Pancreas (tissue), 10 donors: ENCODE measurements around the gene CDH12. TPM values are rescaled to one million over a fixed set of nuclear protein-coding genes. Genes with fewer than 3 reads are reported as not detected.

Experiments used
- ATAC-seq, 4 donors: fragments of 200-7000 bp; cut with Tn5 transposase; one replicate each; pipeline versions ENCODE4 v1.8.0 to v1.9.1; 2020; ENCODE audit warnings: mild to moderate bottlenecking in 4 of 4, moderate library complexity in 4 of 4
- DNase-seq, 6 donors: peaks; one replicate each; pipeline ENCODE4 v3.0.0-alpha.2; 2020
- FAIRE-seq: peaks from 2 replicates; lab custom pipeline; 2012; peaks lifted over from hg19 to GRCh38; lab: Jason Lieb, UNC
- H3K27ac ChIP-seq, 4 donors: fragments of 200-600 bp; sonication (generic); 1 replicate in 3 of 4; 2 replicates in 1 of 4; pipeline versions ENCODE4 v1.5.0 to v1.8.0; 2020
- H3K27me3 ChIP-seq, 4 donors: fragments of 200-600 bp; one replicate each; pipeline ENCODE4 v1.8.0; 2021
- H3K36me3 ChIP-seq, 3 donors: fragments of 200-600 bp; sonication (generic) in 1 of 3; one replicate each; pipeline versions ENCODE4 v1.5.0 to v1.8.0; 2020 to 2021
- H3K4me1 ChIP-seq, 3 donors: fragments of 200-600 bp; one replicate each; pipeline ENCODE4 v1.8.0; 2021
- H3K4me3 ChIP-seq, 4 donors: fragments of 200-600 bp; sonication (generic) in 2 of 4; one replicate each; pipeline versions ENCODE4 v1.5.0 to v1.8.0; 2020 to 2021
- H3K9me3 ChIP-seq, 4 donors: fragments of 200-600 bp; one replicate each; pipeline ENCODE4 v1.8.0; 2021
- CTCF ChIP-seq, 4 donors: fragments of 200-600 bp; sonication (generic) in 3 of 4; IDR thresholded peaks; one replicate each; pipeline versions ENCODE4 v1.5.0 to v1.8.0; 2021; ENCODE audit warnings: antibody characterized with exemption in 4 of 4
- WGBS, 2 donors: extraction: QIAGEN DNeasy Blood & Tissue Kit; methylation state at CpG; one replicate each; pipeline ENCODE4 v1.1.7; 2013; 5-methylcytosine and 5-hydroxymethylcytosine counted together
- intact Hi-C, 3 donors: fragments of 100-400 bp; cut with DNase I; formaldehyde crosslinking; loops; one replicate each; pipeline versions ENCODE4 v1.11.1 to v1.14.2; 2022
- polyA plus RNA-seq, 2 donors: library from polyadenylated mRNA; stranded (reverse); fragments of 200-250 nt; gene quantifications; one replicate each; pipeline ENCODE4 v1.2.3, GENCODE V29; 2013
- total RNA-seq, 6 donors: library from RNA; stranded (reverse); fragmentation: NEBNext Ultra II Directional in 4 of 6; extraction: Animal tissue kit (Norgen Biotek cat#: 25700) in 4 of 6; gene quantifications; one replicate each; pipeline versions ENCODE4 v1.2.1 to v1.2.4, GENCODE V29; 2021 to 2023
- donor health status: healthy with polysubstance abuse.
- donor health status: DM: no; HTN: no; CAD: no; lungs with moderate emphysema.
- donor health status: DM: no; HTN: no; CAD: no.
- donor health status: control.
- donor health status: control.
- donor health status: Bipolar disorder and iron deficiency.
- donor health status: DM: yes; HTN: yes; CAD: no.
- donor health status: DM: no; HTN: no; CAD: no.
- donor health status: DM: no; HTN: no; CAD: no.
- donor health status: DM: yes; HTN: yes; CAD: no.

The CDH12 gene
- total RNA-seq: under 1 TPM in 3 of 6 donors, not detected in 3; 0.12 to 0.21 (median 0.13) TPM
- under 1 TPM in 1 of 2 donors, not detected in 1; 0.31 TPM for polyA plus RNA-seq

- no peak for TF ChIP-seq CTCF (IDR thresholded peaks at IDR 0.05)
- peaks cover 0 to 41% (median 3%) of the 10 kb centered on the region in 4 donors for H3K27me3 ChIP-seq
- H3K4me3 ChIP-seq: peak within 1 kb of the TSS in 2 of 4 donors; percentile 4 to 31
- ATAC-seq (peak in 3 of 4 donors; percentile 35 to 69 (median 57)), DNase-seq (peak in 2 of 6 donors; percentile 17 to 53), FAIRE-seq (no peak)
- no peaks in the 10 kb centered on the region for H3K36me3 ChIP-seq
- H3K27ac ChIP-seq: no peak within 1 kb of the TSS
- intact Hi-C loops: no loop called here
- H3K4me1 ChIP-seq: no peaks in the 10 kb centered on the region
- 1% methylated on average over 31 of the region's 31 CpGs for WGBS, 2 donors
- H3K9me3 ChIP-seq: no peaks in the 10 kb centered on the region
Observed at GRCh38 chr5:22852807-22853660, at the start of gene CDH12. Gene CDH12, minus strand, starts transcription at chr5:22853344.

GRCh38 chr5:22901885-22902284 lies 48.7 kb upstream of the CDH12 start:
- Histone ChIP-seq H3K4me1 (no peaks in the 10 kb centered on the region), H3K36me3 (no peaks in the 10 kb centered on the region), H3K27ac (no peak overlapping the region), H3K4me3 (no peak overlapping the region), H3K27me3 (no peaks in the 10 kb centered on the region), H3K9me3 (no peaks in the 10 kb centered on the region)
- FAIRE-seq (no peak), ATAC-seq (no peak), DNase-seq (peak in 2 of 6 donors; percentile 32 to 63)
- intact Hi-C loops: no loop called here
- no peak for TF ChIP-seq CTCF (IDR thresholded peaks at IDR 0.05)
- 59 to 63% methylated on average over 5 of the region's 5 CpGs for WGBS, 2 donors

GRCh38 chr5:22900801-22901310 lies 47.7 kb upstream of the CDH12 start:
- H3K27ac ChIP-seq: no peak overlapping the region
- WGBS, 2 donors: 78 to 87% methylated on average over 17 of the region's 17 CpGs
- no peak for TF ChIP-seq CTCF (IDR thresholded peaks at IDR 0.05)
- H3K36me3 ChIP-seq: no peaks in the 10 kb centered on the region
- FAIRE-seq (no peak), ATAC-seq (no peak), DNase-seq (peak in 2 of 6 donors; percentile 35 to 38)
- H3K9me3 ChIP-seq: no peaks in the 10 kb centered on the region
- H3K27me3 ChIP-seq: no peaks in the 10 kb centered on the region
- H3K4me3 ChIP-seq: no peak overlapping the region
- no peaks in the 10 kb centered on the region for H3K4me1 ChIP-seq
- intact Hi-C loops: no loop called here

- no peaks in the 10 kb centered on the region for H3K9me3 ChIP-seq
- H3K4me1 ChIP-seq: no peaks in the 10 kb centered on the region
- ATAC-seq: no peak
- no peak for TF ChIP-seq CTCF (IDR thresholded peaks at IDR 0.05)
- no peak overlapping the region for H3K4me3 ChIP-seq
- no peak for DNase-seq
- 65 to 75% methylated on average over 8 of the region's 8 CpGs for WGBS, 2 donors
- no peaks in the 10 kb centered on the region for H3K36me3 ChIP-seq
- no peak for FAIRE-seq
- no peak overlapping the region for H3K27ac ChIP-seq
- no peaks in the 10 kb centered on the region for H3K27me3 ChIP-seq
- intact Hi-C loops: no loop called here
Observed at GRCh38 chr5:22899341-22899740, 46.2 kb upstream of the CDH12 start.

GRCh38 chr5:22896152-22896551 lies 43.0 kb upstream of the CDH12 start:
- WGBS, 2 donors: 44 to 49% methylated on average over 5 of the region's 5 CpGs
- Histone ChIP-seq H3K27ac (no peak overlapping the region), H3K4me1 (no peaks in the 10 kb centered on the region), H3K4me3 (no peak overlapping the region), H3K36me3 (no peaks in the 10 kb centered on the region), H3K9me3 (no peaks in the 10 kb centered on the region), H3K27me3 (no peaks in the 10 kb centered on the region)
- FAIRE-seq (no peak), ATAC-seq (no peak), DNase-seq (no peak)
- intact Hi-C loops: no loop called here
- no peak for TF ChIP-seq CTCF (IDR thresholded peaks at IDR 0.05)
